Limb (tissue), 2 donors: ENCODE results near the gene TMEM212.
"Not testable (repeated sequence)": the region's sequence is repeated elsewhere in the genome, so short reads cannot be mapped to it uniquely, and the experiment has no call there.

Source experiments
- DNase-seq, 2 donors: peaks; one replicate each; pipeline ENCODE4 v3.0.0-alpha.2; 2016; ENCODE audit errors: extremely low spot score in 2 of 2

The TMEM212 gene

DNA sequence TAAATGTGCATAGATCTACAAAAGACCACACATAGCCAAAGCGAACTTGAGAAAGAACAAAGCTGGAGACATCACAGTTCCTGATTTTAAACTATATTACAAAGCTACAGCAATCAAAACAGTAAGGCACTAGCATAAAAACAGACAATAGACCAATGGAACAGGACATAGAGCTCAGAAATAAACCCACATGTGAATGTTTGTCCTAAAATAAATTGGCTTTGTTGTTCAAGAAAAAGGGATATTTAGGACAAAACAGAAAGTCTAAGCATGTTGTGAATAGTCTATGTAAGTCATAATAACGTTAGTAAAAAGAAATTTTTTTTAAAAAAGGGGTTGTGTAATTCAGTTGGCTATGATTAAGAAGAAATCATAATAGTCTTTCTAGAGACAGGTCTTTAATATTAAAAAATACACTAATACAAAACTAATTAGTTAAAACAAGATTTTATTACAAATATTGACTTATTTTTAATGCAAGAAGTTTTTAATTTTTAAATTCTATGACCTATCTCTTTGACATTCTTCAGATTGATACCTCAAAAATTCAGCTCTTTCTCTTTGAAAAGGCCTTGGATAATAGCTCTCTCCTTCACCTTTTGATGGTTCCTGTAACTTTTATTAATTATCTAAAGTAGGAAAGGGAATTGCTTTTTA is 11.6 kb downstream of the TMEM212 start:
- no peak for DNase-seq

DNA sequence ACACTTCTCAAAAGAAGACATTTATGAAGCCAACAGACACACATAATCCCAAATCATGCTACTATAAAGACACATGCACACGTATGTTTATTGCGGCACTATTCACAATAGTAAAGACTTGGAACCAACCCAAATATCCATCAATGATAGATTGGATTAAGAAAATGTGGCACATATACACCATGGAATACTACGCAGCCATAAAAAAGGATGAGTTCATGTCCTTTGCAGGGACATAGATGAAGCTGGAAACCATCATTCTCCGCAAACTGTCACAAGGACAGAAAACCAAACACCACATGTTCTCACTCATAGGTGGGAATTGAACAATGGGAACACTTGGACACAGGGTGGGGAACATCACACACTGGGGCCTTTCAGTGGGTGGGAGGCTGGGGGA is 15.6 kb downstream of the TMEM212 start:
- not testable (repeated sequence) for DNase-seq

DNA sequence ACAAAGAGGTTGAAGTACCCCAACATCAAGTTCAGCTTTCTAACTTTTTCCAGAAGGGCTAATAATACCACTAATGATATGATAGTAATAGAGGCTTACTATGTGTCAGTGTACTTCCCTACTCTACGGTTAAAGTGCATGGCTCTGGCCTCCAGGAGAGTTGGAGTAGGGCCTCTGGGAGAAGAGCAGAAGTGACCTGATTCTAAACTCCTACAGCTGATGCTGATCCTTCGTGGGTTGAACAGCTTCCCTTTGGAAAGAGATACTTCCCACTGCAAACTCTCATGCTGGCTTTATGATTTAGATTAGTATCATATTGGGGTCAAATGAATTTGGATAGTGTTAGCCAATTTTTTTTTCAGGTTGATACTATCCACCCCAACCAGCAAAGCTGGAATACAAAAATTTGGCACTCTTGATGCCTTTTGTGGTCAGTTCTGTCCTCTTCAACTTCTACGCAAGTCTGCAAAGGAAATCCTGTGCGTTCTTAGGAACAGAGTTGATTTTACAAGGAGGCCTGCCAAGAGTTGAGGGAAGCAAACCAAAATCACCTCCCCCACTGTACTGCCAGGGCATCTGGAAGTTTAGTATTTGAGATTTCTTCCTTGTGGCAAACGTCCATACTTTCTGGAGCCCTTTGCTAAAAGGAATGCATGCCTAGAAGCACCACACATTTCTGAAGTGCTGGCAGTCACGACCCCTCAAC is 17.8 kb downstream of the TMEM212 start:
- peak in 1 of 2 donors; percentile 77 for DNase-seq

DNA sequence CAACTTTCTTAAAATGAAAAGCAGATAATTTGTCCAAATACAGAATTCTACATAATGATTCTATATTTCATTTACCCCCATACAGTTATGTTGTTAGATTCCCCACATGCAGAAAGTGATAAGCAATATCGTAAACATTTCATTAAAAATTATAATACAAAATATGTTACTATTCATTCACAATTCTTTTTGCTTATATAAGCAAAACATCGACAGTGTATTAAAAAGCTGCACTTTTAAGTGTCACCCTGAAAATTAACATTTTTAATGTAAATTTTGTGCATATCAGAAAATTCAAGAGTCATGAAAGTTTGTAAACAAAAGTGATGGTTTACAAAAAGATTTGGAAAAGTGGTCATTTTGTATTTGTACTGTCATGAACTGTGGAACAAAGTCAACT is 19.2 kb downstream of the TMEM212 start:
- no peak for DNase-seq

DNA sequence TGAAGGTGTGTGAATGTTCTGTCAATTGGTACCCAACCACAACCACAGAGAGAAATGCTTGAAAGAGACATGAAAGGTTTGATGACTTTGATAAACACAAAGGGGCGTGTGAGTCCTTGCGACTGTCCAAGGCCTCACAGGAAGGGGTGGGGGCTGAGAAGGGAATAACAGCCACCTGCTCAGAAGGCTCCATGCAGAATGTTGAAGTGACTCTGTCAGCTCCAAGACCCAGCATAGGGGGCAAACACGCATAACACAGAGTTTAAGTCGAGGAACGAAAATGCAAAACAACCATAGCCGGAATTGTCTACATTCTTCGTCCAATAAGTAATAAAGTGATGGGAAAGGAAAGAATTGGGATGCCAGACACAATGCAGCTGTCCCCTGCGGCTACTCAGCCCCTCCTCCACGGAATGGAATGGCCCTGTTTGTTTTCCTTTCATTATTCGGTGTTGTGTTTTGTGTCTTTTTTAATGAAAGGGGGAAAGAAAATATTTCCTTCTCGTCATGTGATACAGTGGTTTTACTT is 19.9 kb downstream of the TMEM212 start:
- DNase-seq = peak in 1 of 2 donors; percentile 65

DNA sequence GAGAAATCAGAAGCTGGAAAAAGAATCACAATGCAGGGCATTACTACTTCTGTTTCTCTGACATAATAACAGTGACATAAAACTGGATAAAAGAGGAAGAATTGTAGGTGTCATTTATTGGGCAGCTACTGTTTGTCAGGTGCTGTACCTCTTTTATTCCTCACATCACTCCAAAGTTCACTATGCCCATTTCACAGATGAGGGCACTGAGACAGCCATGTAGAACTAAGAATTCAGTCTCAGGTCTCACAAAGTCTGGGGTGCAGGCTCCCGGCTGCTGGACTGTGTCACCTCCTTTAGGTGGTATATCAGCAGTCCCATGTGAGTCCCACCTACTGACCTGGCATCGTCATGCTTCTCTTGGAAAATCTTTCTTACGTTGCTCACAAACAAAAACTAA is 20.8 kb downstream of the TMEM212 start:
- DNase-seq = no peak

DNA sequence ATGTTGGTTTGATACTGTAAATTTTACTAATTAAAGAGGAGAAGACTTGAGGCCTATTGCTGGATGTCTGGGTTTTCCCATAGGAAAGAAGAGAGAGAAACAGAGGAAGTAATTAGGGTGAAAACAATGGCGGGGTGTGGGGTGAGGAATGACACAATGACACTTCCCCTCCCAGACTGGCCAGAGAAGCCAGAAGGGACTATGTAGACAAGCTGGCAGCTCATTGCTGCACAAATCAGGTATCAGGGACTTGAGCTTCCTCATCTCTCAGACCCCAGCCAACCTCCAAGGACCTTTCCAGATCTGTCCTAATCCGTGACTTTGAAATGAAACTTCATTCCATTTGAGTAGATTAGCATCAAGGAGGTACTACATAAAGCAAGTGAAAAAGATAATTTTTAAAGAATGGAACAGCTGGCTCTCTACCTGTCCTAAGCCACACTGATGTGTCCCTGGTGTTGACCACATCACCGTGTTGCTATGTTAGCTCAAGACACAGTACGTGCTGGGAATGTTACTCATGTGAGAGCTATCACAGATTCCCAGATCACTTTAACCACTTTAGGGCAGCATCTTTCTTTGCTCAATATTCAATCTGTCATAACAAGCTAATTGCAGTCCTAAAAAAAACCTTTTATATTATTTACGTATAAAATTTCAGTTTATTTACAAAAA is 22.2 kb downstream of the TMEM212 start:
- DNase-seq = no peak

DNA sequence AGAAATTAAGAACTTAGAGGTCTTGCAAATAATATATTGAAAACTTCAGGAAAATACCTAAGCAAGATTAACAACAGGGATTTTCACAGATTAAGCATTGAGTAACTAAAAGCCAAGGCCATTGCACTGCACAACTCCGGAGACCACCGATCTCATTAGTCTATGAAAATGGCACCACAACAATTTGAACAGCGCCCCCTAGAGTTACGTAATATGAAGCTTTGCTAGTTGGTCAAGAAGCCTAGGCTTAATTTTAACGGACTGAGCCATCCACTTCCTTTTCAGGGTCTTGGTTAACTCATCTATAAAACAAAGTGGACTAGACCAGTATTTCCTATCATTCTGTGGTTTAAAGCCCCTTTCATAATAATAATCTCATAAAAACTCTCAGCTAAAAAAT is 24.8 kb downstream of the TMEM212 start:
- no peak for DNase-seq

DNA sequence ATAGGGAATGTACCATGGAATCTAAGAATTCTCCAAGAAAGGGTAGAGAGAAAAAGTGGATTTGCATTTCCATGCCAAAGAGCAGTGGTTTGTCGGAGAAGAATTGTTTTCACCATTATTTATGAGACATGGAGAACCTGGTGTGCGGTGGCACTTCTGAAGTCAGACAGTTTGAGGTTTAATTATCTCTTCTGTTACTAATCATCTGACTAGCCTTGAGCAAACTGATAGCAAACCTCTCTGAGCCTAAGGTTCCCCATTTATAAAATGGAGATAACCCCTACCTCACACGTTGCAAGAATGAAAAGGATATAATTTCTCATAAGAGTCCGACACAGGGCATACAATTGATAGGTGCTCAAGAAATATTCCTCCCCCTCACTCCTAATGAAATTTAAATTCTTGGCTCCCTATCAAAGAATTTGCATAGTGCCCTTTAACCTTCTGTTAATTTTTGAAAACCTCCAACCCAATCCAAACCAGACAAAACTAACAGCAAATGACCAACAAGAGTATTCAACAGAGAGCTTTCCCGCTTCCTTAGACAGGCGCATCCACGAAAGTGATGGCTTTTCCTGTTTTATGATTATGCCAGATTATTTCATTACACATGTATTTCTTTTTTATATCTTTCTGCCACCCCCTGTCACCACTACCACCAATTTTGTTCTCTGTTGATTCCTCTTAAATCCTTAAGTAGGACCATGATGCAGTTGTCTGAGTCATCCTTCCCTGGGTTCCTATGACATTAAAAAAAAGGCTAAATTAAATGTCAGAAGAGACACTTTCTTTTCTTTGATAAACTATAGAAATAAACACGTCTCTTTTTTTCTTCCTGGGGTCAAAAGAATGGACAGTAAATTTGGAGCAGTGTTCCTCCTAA is 28.5 kb downstream of the TMEM212 start:
- DNase-seq = no peak

DNA sequence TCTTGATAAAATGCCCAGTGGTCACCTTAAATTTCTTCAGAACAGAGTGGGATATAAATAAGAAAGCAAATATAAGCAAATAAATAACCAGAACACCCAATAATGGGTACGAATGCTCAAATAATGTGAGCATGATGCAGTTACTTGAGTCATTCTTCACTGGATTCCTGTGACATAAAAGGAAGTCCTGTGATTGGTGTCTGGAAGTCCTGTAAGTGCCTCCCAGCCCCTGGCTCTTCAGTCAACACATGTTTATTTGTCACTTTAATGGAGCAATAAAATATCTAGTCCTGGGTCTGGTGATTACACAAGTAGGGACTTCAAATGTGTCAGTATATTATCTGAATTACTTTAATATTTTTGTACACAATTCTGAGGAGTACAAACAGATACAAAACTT is 30.4 kb downstream of the TMEM212 start:
- no peak for DNase-seq

DNA sequence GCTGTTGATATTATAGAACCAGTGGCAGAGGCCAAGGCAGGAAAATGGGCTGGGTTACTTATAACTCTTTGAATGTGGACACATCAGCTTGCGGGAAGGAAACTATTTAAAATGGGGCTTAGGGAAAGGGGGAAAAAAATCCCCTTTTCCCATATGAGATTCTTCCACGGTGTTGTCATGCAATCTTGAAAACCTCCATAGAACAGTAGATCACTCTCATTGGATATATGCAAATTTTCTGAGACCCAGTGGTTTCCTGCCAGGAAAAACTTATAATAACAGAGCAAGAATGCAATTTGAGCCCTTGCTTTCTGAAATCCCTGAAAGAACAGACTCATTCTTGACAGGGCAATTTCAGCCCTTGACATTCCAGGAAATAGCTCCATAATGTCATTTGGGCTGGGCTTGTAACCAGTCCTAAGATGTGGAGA is 31.1 kb downstream of the TMEM212 start:
- DNase-seq = peak in 1 of 2 donors; percentile 92

DNA sequence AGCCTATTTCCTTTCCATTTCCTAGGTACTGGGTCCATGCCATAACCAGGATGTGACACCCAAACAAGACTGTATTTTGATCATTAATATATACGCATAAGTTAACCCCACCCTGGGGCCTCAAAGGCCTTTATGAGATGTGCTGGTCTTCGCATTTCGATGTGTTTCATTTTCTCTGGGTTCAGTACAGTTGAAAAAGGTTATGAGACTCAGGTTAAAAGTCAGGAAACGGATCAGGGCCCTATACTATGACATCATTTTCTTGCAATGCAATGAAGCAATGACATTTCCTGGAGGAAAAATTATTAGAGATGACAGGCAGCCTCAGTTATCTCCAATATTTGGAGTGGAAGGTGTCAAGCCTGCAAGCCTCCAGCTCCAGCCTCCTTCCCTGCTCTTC is 31.7 kb downstream of the TMEM212 start:
- no peak for DNase-seq

DNA sequence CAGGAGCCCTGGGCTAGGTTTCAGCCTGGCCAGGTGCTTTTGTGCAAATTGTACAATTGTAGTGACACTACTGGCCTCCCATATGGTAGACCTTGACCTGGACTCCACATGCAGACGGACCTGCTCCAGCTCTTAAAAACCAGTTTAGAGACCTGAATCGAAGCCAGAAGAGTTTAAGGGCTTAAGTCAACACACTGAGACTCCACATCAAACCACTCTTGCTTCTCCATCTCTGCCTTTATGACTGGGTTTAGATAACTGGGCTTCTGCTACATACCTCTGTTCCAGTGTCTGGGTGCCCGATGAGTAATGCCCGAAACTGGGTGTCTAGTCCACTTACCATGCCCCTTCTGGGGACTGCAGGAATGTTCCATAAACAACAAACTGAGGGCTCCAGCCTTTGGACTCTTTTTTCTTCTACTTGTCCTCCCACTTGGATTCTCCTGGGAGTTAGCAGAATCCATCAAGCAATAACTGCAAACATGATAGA is 32.8 kb downstream of the TMEM212 start:
- no peak for DNase-seq

DNA sequence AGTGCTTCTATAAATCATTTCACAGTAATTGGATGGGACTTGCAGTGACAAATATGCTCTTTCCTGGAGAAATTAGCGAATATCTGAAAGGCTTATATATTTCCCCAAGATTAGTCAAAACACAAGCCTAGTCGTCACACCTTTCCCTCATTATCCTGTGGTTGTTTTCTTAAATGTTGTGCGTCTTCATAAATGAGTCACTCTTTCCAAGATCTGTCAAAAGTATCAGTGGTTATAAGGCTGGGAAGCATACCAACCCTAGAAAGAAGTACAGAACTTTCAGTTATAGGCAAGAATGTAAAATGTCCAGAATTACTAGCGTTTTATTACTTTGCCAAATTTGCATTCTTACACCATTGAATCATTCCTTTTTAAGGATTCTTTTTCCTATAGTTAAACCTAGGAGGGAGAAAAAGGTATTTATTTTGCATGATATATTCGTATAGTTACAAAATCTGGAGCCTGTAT is 33.6 kb downstream of the TMEM212 start:
- peak in 1 of 2 donors; percentile 80 for DNase-seq

DNA sequence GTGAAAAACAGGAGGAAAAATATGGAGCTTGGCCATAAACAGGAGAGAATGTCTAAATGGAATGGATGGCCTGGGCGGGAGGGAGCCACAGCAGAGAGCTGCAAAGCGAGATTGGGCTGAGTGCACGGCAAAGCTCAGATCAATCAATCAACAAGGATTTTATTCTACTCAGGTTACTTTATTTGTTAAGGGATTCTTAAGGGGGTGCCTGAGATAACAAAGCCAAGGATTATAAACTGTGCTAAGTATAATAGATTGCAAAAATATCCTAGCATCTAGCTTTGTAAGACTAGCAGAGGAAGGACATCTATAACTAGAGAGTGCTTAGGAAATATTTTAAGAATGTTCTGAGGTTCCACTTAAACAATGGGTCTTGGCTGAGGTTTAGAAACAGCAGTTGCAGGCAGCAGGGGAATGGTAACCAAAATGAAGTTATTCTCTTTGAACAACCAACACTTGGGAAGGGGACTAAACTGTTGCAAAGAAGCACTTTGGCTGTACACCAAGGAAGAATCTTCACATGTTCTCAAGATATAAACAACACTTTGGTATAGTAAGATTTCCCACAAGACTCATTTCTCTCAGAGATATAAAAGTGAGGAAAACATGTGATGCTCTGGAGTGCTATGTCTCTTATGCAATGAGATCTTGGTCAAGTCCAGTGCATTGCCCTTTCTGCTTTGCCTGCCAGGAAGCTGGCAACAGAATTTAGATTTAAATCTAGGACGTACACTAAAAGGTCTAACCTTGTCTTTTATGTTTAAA is 35.5 kb downstream of the TMEM212 start:
- no peak for DNase-seq

DNA sequence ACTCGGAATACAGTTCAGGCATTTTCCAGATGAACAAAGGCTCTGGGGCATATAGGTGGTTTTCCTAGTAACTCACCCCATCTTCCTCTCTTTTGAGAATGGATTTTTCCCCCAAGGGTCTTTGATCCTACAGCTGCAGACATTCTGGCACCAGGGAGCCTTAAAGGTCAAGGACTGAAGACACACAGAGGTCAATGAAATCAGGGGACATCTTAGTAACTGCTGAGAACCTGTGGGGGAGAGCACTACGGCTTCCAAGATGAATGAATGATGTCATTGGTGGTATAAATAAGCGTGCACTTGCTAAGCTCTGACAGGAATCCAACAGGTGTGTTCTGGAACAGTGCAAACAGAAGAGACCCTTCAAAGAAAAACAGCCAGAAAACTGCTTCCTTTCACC is 36.3 kb downstream of the TMEM212 start:
- DNase-seq = no peak

DNA sequence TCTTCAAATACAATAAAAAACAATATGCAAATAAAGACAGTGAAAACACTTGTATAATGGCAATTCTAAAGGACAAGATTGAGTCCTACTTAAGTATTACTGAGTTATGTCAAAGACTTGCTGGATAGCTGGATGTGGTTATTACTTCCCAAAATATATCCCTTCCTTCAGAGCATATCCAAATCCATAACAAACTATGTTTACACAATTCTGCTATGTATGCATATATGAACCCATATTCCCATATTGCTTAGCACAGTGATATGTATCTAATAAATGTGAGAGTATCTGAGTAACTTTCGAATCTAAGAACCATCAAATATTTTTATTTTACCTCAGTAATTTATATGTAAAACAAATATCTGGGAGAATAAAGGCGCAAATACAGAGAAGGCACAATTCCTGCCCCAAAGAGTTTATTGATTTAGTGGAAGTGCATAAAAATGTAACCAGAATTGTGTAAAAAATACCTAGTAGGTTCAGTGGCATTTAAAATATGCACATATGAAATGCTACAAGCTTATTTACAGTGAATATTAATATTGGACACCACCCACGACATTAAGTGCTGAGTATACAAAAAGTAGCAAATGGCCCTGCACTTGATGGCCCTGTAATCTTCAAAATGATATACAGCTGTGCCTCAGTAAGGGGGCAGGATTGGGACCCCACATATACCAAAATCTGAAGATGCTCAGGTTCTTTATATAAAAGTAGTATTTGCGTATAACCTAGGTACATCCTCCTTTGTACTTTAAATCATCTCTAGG is 37.1 kb downstream of the TMEM212 start:
- no peak for DNase-seq

DNA sequence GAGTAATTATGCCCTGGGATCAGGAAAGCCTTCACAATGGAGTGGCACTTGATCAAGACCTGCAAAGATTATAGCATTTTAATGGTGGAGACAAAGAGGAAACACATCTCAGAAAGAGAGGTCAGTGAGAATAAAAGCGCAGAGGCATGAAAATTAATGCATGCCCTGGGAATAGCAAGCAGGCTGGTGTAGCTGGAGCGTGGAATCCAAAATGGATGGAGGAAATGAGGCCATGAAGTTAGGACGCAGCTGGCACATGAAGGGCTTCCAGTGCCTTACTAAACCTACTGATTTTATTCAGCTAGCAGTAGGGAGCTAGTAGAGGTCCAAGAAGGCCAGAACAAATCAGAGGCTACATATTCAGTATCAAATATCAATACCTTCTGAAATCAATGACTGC is 38.1 kb downstream of the TMEM212 start:
- DNase-seq = no peak

DNA sequence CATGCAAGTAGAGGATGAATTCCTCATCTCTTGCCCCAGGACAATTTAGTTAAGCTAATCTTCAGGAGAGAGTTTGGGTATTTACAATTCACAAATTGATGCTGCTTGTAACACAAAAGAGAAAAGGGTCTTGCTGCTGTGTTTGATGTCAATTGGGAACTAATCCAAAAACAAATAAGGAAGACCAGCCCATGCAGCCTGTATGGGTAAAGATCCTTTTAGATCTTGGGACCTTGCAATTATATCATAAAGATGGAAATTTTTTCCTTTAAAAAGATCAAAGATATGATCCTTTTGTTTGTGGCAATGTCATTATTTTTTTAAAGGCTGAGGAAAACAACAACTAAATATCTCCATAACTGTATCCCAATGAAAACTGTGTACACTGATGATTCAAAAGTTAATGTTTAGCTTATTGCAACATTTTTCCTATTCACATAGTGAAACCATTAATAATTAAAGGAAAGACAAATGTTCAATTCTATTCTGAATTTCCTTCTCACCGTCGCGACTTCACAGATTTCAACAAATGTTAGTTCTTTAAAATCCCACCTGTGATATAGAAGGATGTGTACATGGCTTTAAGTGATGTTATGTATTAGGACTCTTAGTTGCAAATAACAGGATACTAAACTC is 40.2 kb downstream of the TMEM212 start:
- DNase-seq = no peak
